ENCODE measurements around the gene GPR65.

- no peak for TF ChIP-seq CTCF (IDR thresholded peaks at IDR 0.05 in 2 of 3, conservative IDR thresholded peaks at IDR 0.05 in 1 of 3; ENCODE audit: insufficient read depth in 2 of 3, low read depth in 1 of 3, low read length in 3 of 3)
- TF ChIP-seq ZNF75A (CRISPR knock-in tag; IDR thresholded peaks at IDR 0.05), result no peak
- no peak for TF ChIP-seq HDGF (IDR thresholded peaks at IDR 0.05)
- TF ChIP-seq, protein P1, sequence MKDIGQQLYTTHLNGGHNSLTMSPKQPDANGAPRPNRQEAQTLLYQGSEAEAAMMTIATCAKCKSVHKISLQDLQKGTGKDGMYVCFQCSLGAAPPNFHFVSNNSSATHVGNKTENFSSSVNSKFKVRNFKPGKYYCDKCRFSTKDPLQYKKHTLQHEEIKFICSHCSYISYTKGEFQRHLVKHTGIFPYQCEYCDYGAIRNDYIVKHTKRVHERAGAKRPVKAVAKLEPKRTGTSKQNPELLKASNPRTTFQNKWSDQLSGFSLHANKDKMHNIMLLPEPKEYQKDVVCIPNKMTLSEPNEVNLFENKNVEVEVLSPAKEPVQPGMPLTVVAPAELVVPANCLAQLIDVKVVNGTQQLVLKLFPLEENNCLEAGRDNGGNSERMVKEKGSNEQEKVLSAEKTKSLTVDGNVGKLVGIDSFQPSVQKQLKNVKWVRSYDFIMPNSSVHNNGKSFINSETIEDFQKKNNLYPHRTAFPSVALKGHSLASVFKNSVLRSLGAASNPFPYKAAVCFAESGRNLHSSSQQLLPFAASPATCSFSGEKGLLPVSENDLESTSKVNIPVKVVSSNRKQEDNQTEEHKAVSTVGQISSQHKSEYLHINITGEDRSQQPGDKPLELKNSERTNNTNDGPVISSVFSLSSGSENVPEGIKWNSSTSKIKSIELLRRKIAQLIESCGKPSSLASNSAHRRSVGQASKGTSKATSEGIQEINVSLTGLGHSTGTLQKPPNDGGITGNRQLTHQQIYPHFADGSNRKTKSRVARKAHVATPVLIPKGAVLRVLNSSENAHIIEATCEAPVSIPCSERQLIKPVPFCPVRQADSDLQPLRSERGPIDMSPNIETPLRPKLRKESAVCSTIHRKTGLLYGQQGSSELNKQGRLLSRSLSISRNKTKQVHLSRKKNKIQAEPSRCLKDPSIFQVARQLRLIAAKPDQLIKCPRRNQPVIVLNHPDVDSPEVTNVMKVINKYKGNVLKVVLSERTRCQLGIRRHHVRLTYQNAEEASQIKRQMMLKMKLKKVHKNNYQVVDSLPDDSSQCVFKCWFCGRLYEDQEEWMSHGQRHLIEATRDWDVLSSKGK (CRISPR knock-in tag; IDR thresholded peaks at IDR 0.05), result no peak
- no peak for TF ChIP-seq EZH2 (IDR thresholded peaks at IDR 0.05; ENCODE audit: borderline replicate concordance, low read depth, low read length)
- TF ChIP-seq, protein P2, sequence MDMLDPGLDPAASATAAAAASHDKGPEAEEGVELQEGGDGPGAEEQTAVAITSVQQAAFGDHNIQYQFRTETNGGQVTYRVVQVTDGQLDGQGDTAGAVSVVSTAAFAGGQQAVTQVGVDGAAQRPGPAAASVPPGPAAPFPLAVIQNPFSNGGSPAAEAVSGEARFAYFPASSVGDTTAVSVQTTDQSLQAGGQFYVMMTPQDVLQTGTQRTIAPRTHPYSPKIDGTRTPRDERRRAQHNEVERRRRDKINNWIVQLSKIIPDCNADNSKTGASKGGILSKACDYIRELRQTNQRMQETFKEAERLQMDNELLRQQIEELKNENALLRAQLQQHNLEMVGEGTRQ (CRISPR knock-in tag; IDR thresholded peaks at IDR 0.05), result no peak
- no peak for TF ChIP-seq BRF1 (IDR thresholded peaks at IDR 0.05; ENCODE audit: borderline replicate concordance, extremely low read depth, insufficient read length)
- TF ChIP-seq MYBL2 (IDR thresholded peaks at IDR 0.05; ENCODE audit: low read depth), result no peak
- no peak for TF ChIP-seq MYBL2 (CRISPR knock-in tag; IDR thresholded peaks at IDR 0.05; ENCODE audit: borderline replicate concordance)
- TF ChIP-seq, protein P3, sequence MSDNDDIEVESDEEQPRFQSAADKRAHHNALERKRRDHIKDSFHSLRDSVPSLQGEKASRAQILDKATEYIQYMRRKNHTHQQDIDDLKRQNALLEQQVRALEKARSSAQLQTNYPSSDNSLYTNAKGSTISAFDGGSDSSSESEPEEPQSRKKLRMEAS (CRISPR knock-in tag; IDR thresholded peaks at IDR 0.05), result no peak
- no peak for TF ChIP-seq ZNF263 (CRISPR knock-in tag; IDR thresholded peaks at IDR 0.05; ENCODE audit: borderline replicate concordance)
- TF ChIP-seq MXI1 (IDR thresholded peaks at IDR 0.05; ENCODE audit: low read depth, low read length), result no peak
- TF ChIP-seq ELF4 (CRISPR knock-in tag; IDR thresholded peaks at IDR 0.05), result no peak
These were observed 45.0 kb downstream of the GPR65 start for GRCh38 chr14:88049936-88050335.

Data from K562 (cell line).